ENCODE results near the gene SARDH.

SARDH gene

DNA sequence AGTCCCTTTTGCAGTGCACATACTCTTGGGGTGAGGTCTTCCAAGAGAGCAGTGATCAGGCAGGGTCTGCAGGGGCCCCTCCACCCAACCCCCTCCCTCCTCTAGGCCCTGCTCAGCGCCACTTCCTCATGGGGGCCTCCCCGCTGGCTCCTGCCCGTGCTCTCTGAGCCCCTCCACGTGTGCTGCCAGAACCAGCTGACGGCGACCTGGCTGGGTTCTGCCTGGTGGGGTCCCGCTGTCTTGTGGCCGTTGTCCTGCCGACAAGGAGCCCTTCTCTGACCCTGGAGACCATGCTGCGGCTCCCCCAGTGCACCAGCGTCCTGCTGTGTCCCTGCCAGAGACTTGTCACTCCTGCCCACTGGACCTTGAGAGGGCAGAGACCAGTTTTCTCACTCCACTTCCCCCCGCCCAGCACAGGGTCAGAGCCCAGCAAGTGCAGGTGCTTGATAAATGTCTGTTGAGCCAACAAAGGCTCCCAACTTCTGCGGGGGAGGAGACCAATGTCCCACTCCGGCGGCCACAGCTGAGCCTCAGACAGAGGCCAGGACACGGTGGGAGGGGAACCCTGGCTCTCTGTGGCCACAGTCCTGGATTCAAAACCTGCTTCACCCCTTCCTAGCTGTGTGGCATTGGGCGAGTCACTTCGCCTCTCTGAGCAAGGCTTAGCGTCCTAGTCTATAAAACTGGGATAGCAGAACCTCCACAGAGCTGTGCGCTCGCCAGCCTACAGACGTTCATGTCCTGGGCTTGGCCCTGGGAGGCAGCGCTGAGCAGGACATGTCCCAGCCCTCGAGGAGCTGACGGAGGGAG is 24.8 kb downstream of the SARDH start:
- no peak for DNase-seq

GRCh38 chr9:133712221-133713100 is 25.7 kb downstream of the SARDH start:
- DNase-seq = no peak

DNA sequence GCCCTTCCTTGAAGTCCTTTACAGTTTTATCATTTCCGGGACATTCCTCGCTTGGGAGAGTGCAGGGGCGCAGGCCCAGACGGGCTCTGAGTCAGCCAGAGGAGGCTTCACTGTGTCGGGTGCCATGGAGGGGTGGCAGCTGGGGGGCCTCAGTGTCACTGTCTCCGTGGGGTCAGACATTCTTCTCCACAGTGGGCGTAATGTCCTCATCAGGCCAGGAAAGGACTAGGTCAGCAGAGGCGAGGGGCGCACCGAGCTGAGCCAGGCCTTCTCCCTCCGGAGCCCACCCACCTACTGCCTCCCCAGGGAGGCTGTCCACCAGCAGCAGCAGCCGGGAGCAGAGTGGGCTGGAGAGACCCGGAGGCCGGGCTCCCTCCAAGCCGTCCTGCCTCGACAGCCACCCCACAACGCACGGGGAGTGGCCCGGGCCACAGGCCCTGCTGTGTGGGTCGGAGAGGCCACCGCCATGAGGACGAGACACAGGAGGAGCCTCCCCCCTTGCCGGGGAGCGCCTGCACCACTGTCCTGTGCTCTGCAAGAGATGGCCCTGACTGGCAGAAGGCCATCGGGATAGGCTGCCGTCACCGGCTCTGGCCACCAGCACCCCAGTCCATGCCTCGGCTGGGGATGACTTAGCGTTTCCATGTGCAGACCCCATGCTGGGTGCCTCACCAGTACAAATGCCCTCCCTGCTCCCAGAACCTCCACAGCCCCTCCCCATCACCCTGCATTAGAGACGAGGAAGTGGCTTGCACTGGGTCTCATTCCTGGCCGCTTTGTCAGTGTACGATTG is 26.5 kb downstream of the SARDH start:
- no peak for DNase-seq

DNA sequence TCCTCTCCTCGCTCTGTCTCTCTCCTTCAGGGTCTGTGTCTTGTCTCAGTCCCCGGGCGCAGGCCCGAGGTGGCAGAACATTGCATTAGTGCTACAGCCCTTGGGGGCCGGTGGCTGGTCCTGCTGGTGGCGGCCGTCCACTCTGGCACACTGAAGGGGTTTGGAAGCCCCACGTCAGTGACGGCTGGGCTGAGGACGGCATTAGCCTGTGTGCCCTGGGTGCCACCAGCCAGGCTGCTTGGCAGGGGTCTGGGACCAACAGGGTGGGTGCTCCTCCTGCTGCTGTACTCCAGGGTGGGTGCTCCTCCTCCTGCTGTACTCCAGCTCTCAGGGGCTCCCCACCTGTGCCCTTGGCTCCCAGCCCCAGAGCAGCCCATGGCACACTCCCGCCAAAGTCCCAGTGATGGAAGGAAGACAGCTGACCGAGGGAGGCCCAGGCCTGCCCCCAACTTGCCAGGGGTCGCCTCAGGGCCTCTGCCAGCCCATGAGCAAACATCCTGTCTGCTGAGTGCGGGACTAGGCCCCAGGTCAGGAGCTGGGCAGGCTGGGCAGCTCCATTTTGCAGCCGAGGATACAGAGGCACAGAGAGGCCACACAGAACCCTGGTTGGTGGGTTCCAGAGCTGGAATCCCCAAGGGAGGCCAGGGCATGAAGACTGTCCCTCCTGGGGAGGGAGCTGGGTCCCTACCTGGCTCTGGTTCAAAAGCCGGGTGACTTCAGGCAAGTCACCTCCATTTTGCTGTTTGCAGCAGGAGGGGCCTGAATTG is 27.3 kb downstream of the SARDH start:
- DNase-seq = peak; percentile 21

DNA sequence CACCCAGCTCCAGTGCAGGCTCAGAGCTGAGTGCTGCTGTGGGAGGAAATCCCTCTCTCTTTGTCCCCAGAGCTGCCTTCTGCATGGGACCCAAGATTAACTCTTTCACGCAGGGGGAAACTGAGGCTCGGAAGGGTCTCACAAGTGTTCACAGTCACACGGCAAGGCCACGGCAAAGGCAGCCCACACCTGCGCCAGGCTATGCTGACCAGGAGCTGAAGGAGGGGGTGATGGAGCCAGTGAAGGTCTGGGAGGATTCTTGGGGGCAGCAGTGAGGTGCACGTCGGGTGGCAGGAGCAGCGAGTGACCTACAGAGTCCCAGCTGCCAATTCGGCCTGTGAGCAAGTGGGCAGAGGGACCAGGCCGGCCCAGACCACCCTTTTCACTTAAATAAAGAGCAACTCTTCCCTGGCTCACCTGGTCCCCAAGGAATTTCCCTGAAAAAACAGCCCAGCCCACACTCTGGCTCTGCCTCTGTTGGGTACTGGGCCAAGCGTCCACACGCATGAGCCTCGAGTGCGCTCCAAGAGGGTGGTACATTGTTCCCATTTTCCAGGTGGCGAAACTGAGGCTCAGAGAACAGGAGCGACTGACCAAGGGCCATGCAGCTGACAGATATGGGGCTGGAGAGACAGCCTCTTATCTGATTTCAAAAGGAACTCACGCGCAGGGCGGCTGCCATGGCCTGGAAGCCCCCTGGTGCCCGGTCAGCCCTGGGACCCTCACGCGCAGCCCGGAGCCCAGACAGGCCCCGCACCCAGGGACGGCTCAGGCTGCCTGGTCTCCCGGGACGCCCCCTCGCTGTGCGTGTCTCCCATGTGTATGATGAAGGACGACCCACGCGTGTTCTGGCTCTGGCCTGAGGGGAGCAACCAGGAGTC is 28.2 kb downstream of the SARDH start:
- no peak for DNase-seq

DNA sequence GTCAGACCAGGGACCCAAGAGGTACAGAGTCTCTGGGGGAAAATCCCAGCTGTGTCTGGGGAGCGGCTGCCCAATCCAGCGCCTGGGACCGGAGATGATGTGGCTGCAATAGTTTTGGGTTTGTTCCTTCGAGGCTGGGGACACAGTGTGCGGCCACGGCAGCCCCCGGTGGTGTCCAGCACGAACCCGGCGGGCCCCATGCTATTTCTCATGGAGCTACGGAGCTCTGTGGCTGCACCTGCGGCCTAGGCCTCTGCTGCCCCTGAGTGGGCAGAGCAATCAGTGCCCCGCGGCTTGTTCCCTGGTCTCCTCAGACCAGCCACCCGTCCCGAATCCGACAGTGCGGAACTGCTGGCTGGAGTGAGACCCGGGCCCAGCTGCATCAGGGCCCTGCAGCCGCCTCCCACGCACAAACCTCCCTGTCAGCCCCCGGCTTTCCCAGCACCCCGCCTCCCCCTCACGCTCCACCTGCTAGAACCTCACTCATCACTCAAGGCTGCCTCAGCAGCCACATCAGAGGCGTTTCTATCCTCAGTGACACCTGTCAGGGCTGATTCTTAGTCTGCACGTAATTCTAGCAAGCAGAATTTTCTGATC is 29.0 kb downstream of the SARDH start:
- DNase-seq = peak; percentile 74

- DNase-seq = no peak
Observed at GRCh38 chr9:133708246-133709014, 29.7 kb downstream of the SARDH start.

DNA sequence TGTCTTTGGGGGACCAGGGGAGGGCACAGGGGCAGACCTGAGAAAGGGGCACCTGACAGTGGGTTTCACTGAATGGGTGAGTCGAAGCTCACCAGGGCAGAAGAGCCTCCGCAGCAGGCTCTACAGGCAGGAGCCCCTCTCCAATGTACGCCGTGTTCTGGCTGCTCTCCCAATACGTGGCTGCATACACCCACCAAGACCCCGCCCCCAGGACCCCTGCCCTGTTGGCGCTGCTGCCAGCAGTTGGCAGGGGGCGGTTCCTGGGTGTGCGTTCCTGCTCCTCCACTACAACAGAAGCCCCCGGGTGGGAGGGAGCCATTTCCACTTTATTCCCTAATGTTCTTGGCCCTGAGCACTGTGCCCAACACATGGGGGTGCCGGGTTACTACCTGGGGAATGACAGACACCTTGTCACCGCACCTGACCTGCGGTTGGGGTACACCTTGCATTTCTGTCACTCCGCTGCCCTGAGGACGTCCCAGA is 30.3 kb downstream of the SARDH start:
- peak; percentile 83 for DNase-seq

- DNase-seq = peak; percentile 61
Observed at GRCh38 chr9:133707065-133707762, 30.9 kb downstream of the SARDH start.

- no peak for DNase-seq
Observed at GRCh38 chr9:133706307-133707050, 31.7 kb downstream of the SARDH start.

DNA sequence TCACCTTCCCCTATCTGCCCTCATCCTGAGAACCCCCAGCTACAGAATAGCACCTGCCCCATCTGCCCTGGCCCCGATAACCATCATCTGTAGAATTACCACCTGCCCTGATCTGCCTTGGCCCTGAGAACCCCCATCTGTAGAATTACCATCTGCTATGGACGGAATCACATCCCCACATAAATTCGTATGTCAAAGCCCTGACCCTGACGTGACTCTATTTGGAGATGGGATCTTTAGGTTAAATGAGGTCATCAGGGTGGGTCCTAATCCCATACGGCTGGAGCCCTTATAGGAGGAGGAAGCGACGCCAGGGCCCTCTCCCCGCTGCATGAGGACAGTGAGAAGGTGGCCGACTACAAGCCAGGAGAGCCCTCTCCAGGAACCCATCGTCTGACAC is 32.6 kb downstream of the SARDH start:
- DNase-seq = peak; percentile 42

GRCh38 chr9:133704711-133705181 is 33.4 kb downstream of the SARDH start:
- DNase-seq = no peak

- DNase-seq = no peak
Observed at GRCh38 chr9:133703591-133704399, 34.4 kb downstream of the SARDH start.

DNA sequence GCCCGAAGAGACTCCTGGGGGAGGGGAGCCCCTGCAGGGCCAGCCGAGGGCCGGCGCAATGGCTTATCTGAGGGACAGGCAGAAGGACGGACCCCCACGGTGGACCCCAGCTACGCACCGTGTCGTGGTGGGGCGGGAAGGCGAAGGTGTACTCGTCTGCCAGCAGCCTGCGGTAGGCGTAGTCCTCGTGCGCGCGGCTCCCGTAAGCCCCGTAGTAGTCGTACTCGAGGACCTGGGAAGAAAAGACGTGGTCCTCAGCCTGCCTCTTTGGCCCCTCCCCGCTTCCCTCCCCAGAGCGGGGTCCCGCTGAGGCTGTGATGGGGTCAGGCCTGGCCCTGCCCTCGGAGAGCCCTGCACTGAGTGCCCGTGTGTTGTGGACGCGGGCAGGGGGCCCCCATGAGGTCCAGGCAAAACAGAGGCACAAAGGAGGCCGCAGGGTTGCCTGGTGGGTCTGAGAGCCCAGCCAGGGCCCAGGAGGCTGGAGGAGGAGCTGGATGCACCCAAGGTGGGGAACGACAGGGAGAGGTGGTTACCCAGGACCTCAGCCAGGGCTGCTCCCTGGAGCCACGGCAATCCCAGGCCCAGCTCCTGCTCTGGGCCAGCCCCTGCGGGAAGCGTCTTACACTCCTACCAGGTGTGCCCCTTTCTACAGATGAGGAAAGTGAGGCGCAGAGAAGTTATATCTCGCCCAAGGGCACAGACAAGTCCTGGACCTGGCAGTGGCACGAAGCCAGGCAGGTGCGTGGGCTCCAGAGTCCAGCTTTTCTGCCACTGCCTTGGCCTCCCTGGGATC is 35.2 kb downstream of the SARDH start:
- DNase-seq = no peak

DNA sequence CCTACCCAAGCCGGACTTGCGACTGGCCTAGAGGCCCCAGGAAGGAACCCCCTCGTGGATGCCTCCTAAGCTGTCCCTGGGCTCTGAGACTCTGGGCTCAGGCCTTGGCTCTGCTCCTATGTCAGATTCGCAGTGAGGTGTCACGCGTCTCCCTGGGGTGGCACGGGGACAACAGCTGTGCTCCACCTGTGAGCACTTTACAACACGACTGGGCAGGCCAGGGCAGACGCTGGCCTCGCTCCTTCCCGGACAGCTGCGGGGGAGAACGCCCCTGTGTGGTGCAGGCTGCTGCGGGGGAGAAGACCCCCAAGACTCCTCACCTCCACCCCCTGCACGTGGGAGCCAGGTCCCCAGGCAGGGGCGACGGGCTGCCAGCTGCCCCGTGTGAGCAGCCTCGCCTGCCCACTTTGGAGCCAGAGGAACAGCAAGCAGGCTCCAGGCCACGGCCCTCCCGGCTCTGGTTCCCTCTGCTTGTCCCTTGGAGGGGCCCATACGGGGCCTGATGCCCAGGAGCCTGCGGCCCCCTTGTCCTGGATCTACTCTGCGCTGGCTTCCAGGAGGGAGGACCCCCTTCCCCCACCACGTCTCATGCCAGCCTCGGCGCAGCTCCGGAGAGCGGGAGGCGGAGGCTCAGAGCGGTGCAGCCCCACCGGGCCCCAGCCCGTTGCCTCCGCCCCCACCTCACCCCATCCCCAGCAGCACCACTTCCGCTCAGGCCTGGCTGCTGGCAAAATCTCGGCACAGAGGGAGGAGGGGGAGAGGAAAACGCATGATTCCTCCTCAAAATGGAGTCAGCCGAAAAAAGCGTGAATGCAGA is 36.0 kb downstream of the SARDH start:
- peak; percentile 83 for DNase-seq

All from NCI-H1694 (cell line).